T-cell (primary cell): ENCODE data around the gene MRPL22. TPM values are rescaled to one million over a fixed set of nuclear protein-coding genes. Genes with fewer than 3 reads are reported as not detected.

Source experiments
- total RNA-seq, 35 experiments: library from RNA in 6 of 35; stranded (reverse) in 6 of 35; fragments of 120-200 nt in 1 of 35; gene quantifications; one replicate each; pipeline versions ENCODE4 v1.2.1 to v1.2.4 and lab custom pipeline; 2013 to 2026

MRPL22 gene
- total RNA-seq, 5 donors from 2014 or later (not counting 1 experiment from before 2014, with no cell fraction given): 19.5 to 30.9 (median 26.1) TPM

Other genes starting within 250 kb of the MRPL22 start
- 100 to 1,000 TPM; 137 to 201 (median 182) TPM for gene LARP1, start 185.7 kb upstream of the MRPL22 start, total RNA-seq
- gene FAXDC2, start 90.5 kb upstream of the MRPL22 start, total RNA-seq: under 1 TPM in 4 of 5 donors, not detected in 1; 0.29 to 0.44 (median 0.38) TPM
- 100 to 1,000 TPM in 3 of 5 donors, 10 to 100 TPM in 2; 85.9 to 113 (median 100) TPM for gene CNOT8, start 82.4 kb upstream of the MRPL22 start, total RNA-seq
- gene GEMIN5, start 2.9 kb upstream of the MRPL22 start, total RNA-seq: 10 to 100 TPM in 3 of 5 donors, 1 to 10 TPM in 2; 6.8 to 17.6 (median 14.8) TPM
- gene KIF4B, start 72.7 kb downstream of the MRPL22 start, total RNA-seq: not detected